Sciatic nerve (tissue), 2 donors: Measurements from ENCODE around the gene ZIC4. TPM values are rescaled to one million over a fixed set of nuclear protein-coding genes. Genes with fewer than 3 reads are reported as not detected.

Experiments used
- ATAC-seq: fragments of 200-7000 bp; cut with Tn5 transposase; one replicate; pipeline ENCODE4 v1.9.1; 2020; ENCODE audit warnings: mild to moderate bottlenecking, moderate library complexity
- DNase-seq: peaks from one replicate; pipeline ENCODE4 v3.0.0-alpha.2; 2020; ENCODE audit warnings: low spot score
- intact Hi-C: fragments of 100-400 bp; cut with DNase I; formaldehyde crosslinking; loops from one replicate; pipeline ENCODE4 v1.14.2; 2022
- total RNA-seq: library from RNA; stranded (reverse); fragmentation: NEBNext Ultra II Directional; extraction: Animal tissue kit (Norgen Biotek cat#: 25700); gene quantifications from one replicate; pipeline ENCODE4 v1.2.1, GENCODE V29; 2021
- donor health status: DM: no; HTN: no; CAD: no.
- donor health status: DM: no; HTN: no; CAD: no.

The ZIC4 gene
- total RNA-seq, 1 donor from 2014 or later, result 0.62 TPM

DNA sequence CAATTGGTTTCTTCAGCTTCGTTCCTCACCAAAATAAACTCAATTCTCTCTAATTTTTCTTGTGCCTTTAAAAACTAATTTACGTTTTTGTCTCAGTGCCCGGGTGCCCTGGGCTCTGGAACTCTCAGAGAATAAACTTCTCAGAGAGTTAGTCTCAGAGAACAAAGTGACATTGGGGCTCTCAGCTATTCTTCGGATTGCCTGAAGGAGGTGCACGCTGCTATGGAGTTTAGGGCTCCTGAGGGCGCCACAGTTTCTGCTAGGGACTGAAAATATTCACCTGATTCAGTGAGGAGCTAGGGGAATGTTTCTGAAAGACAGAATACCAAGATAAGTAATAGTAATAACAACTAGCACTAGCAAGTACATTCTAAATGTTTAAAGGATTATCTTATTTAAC lies 22.7 kb downstream of the ZIC4 start:
- intact Hi-C loops, result no loop called here
- DNase-seq (no peak), ATAC-seq (no peak)

DNA sequence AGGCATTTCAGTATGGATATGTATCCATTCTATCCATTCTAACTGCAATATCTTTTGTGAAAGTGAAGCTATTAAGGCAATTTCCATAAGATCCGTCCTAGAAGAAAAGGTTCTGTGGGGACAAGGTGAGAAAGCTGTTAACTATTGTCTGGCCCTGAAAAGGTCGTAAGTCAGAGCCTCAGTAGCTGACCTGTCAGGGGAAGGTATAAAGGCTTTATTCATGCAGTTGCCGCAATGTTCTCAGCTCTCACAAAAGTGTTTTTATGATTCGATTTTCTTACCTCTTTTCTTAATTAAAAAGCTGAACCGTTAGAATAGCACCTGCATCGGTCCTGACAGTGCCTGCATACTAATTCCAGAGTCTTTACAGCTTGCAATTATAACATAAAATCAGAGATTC lies 24.7 kb downstream of the ZIC4 start:
- intact Hi-C loops, result no loop called here
- DNase-seq (no peak), ATAC-seq (no peak)

DNA sequence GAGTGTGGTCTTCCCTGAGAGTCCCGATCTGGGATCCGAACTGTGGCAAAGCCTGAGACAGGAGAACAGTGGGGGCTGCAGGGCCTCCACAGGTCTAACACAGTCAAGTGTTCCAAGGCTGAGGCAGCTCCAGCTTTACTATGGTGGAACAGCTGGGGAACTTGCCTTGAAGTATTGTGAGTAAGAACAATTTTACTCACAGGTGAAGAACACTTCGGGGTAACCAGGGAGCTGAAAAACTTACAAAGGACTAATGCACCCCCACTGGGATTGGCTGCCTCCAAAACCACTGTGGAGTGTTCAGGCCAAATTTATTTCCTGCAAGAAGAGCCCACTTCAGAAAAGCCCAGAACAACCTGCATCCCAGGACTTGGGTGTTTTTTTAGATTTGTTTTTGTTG lies 25.4 kb downstream of the ZIC4 start:
- ATAC-seq (no peak), DNase-seq (no peak)
- intact Hi-C loops, result no loop called here

- ATAC-seq, result no peak
- intact Hi-C loops, result no loop called here
- DNase-seq, result no peak
These were observed 25.9 kb downstream of the ZIC4 start for GRCh38 chr3:147380387-147380951.

GRCh38 chr3:147379651-147380050 lies 26.7 kb downstream of the ZIC4 start:
- DNase-seq (no peak), ATAC-seq (no peak)
- intact Hi-C loops, result loop anchor here (10.0 kb wide), 1 partner anchor 45 kb away; no protein-coding TSS in a partner anchor

DNA sequence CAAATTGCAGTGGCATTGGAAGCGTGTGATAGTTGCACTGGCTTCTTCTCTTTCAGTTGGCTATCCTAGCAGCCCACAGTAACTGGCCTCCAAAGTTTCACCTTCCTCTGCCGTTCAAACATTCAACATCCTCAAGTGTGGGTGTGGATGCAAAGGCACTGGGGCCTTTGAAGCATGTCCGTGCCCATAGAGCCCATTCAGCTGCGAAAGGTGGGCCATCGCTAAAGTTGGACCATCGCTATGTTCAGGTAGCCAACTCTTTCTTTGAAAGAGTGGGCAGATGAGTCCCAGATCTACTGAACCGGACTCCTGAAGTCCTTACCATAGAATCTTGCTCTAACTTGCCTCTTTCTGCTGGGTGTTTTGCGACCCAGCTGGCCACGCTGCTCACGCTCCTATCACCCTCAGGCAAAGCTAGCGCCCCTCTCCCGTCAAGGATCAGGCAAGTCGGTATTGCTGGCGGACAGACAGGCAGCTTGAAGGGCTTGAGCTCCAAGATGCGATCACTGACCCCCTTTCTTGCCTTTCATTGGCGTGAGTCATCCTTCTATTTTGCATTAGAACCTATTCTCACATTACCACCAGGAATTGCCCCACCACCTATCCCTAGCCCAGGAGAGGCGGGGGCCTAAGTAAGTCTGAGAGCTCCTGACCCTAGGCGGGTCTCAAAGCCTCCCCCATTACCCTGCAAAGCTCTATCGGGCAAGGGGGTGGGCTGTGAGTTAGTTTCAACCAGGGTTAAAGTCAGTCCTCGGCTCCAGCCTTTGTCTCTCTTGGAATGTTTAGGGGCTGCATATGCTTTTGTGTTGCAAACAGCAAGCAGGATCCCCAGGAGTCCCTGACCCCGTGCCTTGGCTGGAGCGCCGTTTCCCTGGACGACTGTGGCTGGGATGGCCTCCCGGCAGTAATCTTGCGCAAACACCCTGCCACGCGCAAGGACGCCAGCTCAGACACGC lies 28.7 kb downstream of the ZIC4 start:
- intact Hi-C loops, result loop anchor here (10.0 kb wide), 1 partner anchor 47 kb away; no protein-coding TSS in a partner anchor
- DNase-seq (no peak), ATAC-seq (peak; percentile 20)

DNA sequence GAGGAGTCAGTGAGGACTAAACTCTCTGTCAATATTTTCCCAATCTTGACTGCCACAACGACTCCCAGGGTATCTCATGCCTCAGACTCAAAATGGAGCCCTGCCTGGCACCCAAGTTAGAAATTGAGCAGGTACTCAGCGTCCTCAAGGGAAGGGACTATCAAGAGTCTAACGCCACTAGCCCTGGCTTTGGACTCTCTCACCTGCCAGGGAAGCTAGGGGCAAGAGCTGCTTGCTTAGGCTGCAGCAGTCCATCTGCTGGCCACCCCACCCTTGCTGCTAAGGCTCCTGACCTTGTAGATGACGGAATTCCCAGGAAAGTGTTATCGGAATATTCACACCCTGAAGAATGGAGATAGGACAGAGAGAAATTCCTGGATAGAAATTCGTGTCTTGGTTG lies 33.0 kb downstream of the ZIC4 start:
- no peak for DNase-seq
- no peak for ATAC-seq
- intact Hi-C loops, result loop anchor here (10.0 kb wide), 1 partner anchor 52 kb away; no protein-coding TSS in a partner anchor

DNA sequence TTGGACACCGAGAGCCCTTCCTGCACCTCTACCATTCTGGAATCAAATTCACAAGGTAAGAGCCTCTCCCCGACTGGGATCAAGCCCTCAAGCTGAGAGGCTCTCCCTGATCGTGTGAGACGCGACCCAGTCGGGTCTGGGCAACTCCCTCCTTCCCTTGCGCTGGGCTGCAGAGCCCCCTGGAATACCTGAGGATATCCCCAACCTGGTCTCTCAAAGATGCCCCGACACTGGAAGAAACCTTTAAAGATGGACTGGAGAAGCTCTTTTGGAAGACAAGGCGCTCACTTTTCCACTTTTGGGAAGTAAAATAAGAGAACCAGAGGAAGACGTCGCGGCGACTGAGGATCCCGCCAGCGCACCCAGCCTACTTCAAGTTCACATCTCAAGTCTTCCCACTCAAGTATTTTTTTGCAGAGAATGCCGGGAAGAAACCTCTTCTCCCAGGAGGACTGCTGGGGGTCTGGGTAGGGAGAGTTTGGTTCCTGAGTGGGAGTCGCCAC lies 33.8 kb downstream of the ZIC4 start:
- ATAC-seq, result no peak
- intact Hi-C loops, result loop anchor here (10.0 kb wide), 1 partner anchor 52 kb away; no protein-coding TSS in a partner anchor
- DNase-seq, result no peak

- intact Hi-C loops, result loop anchor here (10.0 kb wide), 1 partner anchor 53 kb away; no protein-coding TSS in a partner anchor
- no peak for DNase-seq
- no peak for ATAC-seq
These were observed 34.5 kb downstream of the ZIC4 start for GRCh38 chr3:147371771-147372340.

DNA sequence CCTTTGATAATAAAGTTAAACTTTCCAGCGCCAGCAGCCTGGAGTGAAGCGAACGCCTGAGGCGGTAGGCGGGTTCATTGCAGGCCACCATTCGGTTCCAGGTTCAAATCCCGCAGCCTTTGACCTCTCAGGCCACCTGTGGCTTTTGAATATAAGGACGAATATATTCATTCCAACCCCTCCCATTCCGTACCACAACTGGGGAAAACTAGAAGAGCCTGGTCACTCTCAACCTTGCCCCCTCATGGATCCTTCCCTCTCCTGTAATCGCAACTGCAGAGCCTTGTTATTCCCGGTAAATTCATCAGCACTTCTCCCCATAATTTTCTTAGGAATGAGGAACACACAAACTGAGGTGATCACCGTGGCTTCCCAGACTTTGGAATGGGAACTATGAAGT lies 35.2 kb downstream of the ZIC4 start:
- intact Hi-C loops, result loop anchor here (10.0 kb wide), 1 partner anchor 54 kb away; no protein-coding TSS in a partner anchor
- no peak for DNase-seq
- ATAC-seq, result no peak

DNA sequence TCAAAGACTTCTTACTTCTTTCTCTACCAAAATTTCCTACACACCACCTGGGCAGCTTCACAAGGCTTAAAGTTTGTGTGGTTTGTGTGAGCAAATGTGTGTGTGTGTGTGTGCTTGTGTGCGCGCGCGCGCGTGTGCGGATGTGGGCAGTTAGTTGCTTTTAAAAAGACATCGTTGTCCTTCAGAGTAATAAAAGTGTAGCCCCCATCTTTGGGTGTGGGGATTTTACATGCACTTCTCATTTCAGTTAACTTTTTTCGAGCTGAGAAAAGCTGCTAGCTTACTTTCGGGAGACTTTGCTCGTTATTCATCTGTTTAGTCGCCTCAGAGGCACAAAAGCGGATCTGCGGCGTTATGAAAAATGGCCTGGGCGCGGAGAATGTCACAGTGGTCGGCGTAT lies 36.0 kb downstream of the ZIC4 start:
- intact Hi-C loops, result loop anchor here (10.0 kb wide), 1 partner anchor 54 kb away; no protein-coding TSS in a partner anchor
- no peak for ATAC-seq
- DNase-seq, result no peak

GRCh38 chr3:147369661-147370123 lies 36.7 kb downstream of the ZIC4 start:
- DNase-seq, result no peak
- intact Hi-C loops, result loop anchor here (10.0 kb wide), 1 partner anchor 55 kb away; no protein-coding TSS in a partner anchor
- ATAC-seq, result no peak

GRCh38 chr3:147369231-147369630 lies 37.1 kb downstream of the ZIC4 start:
- intact Hi-C loops, result no loop called here
- ATAC-seq (no peak), DNase-seq (no peak)

DNA sequence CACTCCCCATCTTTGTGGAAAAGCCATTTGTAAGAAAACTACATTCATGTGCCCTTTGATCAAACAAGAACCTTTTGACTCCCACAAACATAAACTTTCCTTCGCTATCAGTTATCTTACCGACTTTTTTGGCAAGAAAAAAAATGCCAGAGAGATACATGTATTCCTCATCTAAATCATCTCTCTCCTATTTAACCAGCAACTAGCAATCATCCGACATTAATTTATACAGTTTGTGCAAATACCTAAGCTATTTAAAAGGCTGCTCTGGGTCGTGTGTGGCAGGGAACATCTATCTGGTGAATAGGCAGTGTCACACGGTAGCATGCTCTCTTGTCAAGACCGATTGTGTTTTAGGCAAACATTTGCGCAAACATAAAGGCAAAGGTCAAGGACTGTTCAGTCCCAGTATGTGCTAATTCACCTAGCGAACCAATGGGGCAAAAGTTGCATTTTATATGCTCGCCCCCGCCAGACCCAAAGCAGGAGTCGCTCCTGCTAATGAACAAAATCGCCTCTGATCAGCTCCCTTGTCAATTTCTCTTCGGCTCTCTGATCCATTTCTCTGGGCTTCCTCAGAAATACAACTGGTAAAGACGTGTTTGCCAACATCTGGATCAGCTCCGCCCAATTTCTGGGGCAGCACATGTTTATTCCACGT lies 37.7 kb downstream of the ZIC4 start:
- DNase-seq (no peak), ATAC-seq (no peak)
- intact Hi-C loops, result no loop called here

DNA sequence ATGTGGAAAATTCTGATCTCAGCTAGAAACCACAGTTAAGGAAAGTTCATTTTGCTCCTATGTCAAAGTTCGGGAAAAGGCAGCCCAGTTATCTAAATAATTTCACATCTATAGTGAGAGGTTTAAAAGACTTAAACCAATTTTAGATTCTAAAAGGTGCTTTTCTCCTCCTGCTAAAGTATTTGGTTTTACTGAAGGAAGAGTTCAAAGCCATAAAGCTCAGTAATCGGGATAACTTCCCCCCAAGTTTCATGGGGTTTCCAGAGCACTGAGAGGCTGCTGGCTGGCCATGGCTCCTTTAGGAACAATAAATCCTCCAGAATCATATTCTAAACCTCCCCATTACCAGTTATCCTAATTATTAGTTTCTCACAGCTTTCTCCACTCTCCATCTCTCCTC lies 38.2 kb downstream of the ZIC4 start:
- DNase-seq (no peak), ATAC-seq (no peak)
- intact Hi-C loops, result no loop called here

- DNase-seq (no peak), ATAC-seq (no peak)
- intact Hi-C loops, result no loop called here
These were observed 38.7 kb downstream of the ZIC4 start for GRCh38 chr3:147367676-147368075.

GRCh38 chr3:147365196-147366115 lies 40.9 kb downstream of the ZIC4 start:
- DNase-seq (no peak), ATAC-seq (no peak)
- intact Hi-C loops, result no loop called here

GRCh38 chr3:147364771-147365170 lies 41.6 kb downstream of the ZIC4 start:
- ATAC-seq (no peak), DNase-seq (no peak)
- intact Hi-C loops, result no loop called here
